NCI-H2227 treated with DMSO at 0.1 percent for 48 hours (cell line): Measurements from ENCODE around the gene PPIE.
"Not testable (repeated sequence)": the region's sequence is repeated elsewhere in the genome, so short reads cannot be mapped to it uniquely, and the experiment has no call there.

Experiments
- DNase-seq: peaks from one replicate; lab custom pipeline; 2025; lab: John Stamatoyannopoulos, UW

PPIE gene

DNA sequence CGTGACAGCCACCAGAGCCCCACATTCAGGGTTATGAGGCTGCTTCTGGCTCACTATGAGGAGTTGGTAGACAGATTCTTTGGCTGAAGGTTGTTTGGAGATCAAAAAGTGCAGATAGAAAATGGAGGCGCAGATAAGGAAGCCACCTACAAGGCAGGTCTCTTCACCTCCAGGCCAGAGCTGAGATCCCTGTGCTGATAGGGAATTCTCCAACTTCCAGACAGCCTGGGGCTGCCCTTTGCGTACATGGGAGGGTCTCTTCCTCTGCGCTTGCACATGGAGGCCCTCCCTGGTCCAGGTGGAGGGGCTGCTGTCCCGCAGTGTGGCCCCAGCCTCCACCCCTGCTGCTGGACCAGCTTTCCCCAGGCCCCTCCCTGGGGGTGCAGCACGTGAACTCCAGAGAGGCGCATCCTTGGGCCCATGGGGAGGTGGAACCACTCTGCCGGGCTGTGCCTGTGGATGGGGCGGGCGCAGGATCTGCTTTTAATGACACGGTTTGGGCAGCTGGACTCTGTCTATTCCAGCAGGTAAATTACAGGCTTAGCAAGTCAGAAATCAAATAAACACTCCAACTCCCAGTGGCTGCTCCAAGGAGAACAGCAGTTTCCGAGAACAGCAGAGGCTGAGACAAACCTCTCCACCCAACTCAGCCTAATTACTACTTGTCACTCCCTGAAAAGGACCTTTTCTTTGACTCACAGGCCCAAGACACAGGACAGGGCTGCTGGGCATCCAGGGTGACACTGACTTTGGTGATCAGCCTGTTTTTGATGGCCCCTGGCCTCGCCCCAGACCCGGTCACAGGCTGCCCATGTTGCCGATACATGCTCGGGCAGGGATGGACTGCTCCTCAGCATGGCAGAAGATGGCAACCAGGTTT is 20.1 kb downstream of the PPIE start:
- peak; percentile 94 for DNase-seq

DNA sequence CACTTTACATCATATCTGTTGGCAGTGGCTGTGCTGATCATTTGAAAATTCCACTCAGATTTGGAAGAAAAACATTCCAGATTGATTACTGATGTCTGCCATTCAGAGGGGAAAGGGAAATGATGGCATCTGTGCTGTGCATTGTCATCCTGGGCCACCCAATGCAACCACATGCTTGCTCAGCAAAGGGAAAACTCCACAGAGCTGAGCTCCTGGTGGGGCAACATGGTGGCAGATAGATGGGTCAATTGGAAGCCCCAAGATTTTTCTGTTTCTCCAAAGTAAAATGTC is 20.7 kb downstream of the PPIE start:
- DNase-seq, result no peak

DNA sequence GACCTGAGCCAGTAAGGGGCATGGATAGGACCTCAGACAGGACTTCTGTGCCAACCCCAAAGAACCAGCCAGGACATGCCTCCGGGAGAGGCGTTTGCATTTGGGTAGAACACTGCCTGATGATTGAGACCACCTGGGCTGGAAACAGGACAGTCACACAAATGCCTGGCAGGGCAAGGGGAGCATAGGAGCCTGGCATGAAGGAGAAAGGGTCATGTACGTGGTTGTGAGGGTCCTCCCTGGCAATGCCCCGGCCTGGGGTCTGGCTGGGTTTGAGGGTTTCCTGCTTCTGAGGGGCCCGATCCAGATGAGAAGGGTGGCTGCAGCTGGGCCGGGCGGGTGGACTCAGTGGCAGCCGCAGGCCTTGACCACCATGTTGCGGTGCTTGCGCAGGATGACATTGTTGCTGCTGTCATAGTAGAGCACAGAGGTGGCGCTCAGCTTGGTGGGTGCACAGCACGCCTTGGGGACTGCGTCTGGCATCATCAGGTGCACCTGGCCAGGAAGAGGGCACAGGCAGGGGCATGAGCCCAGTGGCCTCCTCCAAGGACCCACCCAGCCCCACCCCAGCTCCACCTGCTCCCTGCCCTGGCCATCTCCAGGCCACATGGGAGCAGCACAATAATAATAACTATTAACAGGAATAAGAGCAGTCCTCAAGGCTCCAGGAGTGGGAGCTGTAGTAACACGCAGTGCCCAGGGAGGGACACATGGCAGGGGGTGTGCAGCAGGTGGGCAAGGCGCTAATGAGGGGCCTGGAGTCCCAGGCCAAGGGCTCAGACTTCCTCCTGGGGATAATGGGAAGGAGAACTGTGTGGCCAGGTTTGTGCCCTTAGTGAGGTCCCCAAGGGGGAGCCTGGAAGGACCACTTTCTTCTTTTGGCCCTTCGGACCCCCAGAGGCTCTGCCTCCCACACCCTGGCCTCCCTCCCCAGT is 21.7 kb downstream of the PPIE start:
- no peak for DNase-seq

DNA sequence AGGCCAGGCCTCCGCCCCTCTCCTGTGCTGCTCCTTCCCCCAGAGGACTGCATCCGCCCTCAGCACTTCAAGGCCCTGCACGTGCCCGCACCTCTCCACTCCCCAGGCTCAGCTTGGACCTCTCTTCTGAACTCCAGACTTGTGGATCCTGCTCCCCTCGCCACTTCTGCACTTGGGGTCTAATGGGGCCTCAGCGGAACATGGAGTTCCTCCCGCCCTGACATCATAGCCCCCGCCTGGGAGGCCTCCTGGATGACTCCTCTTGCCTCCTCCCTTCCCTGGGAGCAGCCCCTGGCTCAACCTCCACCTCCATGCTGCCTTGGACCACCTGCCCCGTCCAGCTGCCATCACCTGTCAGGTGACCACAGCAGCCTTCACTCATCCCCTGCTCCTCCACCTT is 22.3 kb downstream of the PPIE start:
- no peak for DNase-seq

GRCh38 chr1:39761557-39762260 is 23.0 kb downstream of the PPIE start:
- no peak for DNase-seq

- DNase-seq, result no peak
Measured at GRCh38 chr1:39762550-39763540, 24.2 kb downstream of the PPIE start.

- not testable (repeated sequence) for DNase-seq
Measured at GRCh38 chr1:39763619-39764374, 25.1 kb downstream of the PPIE start.

DNA sequence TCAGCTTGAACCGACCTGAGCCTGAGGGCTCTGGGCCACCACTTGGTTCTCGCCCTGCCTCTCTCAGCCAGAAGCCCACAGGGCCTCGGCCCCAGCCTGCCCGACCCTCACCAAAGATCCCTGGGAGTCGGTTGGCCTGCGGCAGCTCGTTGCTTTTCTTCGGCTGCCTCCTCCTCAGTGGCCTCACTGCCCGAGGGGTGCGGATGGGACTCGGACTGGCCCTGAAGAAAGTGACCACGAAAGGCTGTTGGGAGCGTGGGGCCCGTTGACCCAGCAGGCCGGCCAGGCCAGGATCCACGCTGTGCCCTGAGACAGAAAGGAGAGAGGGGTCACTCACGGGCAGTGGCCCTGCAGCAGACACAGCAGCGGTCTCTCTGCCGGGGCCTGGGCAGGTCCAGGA is 25.8 kb downstream of the PPIE start:
- DNase-seq, result not testable (repeated sequence)

DNA sequence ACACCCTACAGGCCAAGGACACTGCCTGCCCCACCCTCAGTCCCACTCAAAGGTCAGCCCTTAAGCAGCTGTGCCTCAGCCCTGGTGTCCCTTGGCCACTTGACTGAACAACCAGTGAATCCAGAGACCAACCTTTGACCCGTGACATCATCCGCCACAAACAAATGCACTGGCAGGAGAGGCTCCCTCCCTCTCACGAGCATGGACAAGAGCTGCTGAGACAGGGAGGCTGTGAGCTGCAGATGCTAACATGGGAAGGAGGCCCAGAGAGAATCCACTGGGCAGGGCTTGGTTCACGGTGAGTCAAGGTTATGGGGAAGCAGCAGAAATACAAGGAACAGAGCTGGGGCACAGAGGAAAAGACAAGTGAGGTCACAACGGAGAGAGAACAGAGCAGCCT is 27.8 kb downstream of the PPIE start:
- not testable (repeated sequence) for DNase-seq

GRCh38 chr1:39769502-39769901 is 30.8 kb downstream of the PPIE start:
- not testable (repeated sequence) for DNase-seq

DNA sequence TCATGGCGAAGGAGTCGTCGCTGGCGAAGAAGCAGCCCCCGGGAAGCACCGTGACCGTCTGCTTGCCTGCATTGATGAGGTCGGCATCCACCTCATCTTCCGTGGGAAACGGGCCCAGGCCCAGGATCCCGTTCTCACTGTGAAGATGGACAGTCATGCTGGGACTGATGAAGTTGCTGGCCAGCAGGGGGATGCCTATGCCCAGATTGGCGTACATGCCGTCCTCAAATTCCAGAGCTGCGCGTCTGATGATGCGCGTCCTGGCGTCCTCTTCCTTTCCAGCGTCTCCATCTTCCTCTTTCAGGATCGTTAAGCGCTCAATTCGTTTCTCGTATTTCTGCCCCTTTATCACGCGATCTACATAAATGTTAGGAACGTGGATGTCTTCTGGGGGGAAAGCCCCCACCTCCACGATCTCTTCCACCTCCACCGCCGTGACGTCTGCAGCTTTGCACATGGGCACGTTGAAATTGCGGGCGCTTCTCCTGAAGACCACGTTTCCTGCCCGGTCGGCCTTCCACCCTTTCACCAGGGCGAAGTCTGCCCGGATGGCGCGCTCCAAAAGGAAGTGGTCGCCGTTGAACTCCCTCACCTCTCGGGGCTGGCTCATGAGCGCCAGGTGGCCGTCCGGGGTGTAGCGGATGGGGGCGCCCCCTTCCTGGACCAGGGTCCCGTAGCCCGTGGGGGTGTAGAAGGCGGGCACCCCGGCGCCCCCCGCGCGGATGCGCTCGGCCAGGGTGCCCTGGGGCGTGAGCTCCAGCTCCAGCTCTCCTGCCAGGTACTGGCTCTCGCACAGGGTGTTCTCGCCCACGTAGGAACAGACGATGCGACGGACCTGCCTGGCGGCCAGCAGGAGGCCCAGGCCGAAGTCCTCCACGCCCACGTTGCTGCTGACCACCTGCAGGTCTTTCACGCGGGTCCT is 31.7 kb downstream of the PPIE start:
- DNase-seq, result not testable (repeated sequence)

DNA sequence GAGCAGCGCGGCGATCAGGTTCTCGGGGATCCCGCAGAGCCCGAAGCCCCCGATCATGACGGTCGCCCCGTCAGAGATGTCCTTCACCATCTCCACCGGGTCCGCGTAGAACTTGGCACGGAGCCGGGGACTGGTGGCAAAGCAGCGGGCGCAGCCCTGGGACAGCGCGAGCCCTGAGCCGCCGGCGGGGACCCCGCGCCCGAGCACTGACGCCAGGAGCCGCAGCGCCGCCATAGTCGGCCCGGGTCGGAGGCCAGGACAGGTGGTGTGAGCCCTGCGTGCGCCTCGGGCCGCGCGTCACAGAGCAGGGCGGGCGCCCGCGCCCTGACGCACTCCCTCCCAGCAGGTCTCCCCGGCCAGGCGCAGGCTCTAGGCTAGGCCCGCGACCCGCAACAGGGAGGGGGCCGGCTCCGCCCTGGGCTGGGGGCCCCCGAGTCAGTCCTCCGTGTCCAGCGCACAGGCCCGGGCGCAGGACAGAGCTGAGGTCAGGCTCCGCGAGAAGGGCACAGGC is 32.4 kb downstream of the PPIE start, which contains the start of gene OXCT2:
Gene OXCT2, minus strand, starts transcription at position 327 of the 511 bp plus-strand sequence. Its CDS starts 93 bp downstream, at position 234.
- not testable (repeated sequence) for DNase-seq

- not testable (repeated sequence) for DNase-seq
Measured at GRCh38 chr1:39773369-39773979, 34.8 kb downstream of the PPIE start.

GRCh38 chr1:39775141-39775540 is 36.5 kb downstream of the PPIE start:
- not testable (repeated sequence) for DNase-seq

DNA sequence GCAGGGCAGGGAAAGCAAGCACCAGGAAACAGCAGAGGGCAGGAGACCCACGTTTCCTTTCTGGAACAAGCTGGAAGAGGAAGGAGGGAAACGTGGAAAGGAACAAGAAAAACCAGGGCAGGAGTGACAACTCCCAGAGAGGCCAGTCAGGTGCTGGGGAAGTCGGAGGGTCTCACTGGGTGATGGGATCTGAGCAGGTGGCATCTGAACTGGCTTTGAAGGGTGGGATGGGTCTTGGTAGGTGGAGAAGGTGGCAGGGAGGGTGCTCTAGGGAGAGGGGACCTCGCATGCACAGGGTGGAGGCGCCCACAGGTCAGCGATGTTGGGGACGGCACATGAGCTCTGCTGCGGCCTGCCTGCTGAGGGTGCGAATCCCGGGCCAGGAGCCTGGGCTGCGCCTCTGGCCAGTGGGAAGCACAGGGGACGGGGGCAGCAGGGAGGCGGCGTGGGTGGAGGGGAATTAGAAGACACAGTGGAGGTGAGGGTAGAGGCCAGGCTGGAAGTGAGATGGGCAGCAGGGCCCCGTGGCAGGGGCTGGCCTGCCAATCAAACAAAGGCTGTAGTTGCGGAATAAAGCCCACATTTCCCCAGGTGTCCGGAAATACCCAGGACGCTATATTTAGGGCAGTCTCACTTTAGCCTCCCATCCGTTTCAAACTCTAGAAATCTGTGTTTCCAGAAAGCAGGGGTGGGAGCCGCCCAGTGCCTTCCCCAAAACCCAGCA is 37.2 kb downstream of the PPIE start:
- not testable (repeated sequence) for DNase-seq

DNA sequence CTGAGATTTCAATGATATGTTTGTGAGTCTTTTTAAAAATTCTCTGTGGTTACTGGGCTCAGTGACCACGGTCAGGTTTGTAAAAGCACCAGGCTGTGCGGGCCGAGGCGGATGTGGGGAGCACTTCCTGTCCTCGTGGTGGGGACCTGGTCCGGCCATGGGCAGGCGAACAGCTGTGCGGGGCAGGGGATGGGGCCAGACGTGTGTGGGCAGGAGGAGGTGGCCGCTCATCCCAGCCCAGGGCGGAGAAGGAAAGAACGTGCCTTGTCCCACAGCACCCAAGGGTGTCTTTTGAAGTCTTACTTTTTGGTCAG is 37.7 kb downstream of the PPIE start:
- no peak for DNase-seq

GRCh38 chr1:39776886-39777285 is 38.2 kb downstream of the PPIE start:
- no peak for DNase-seq

DNA sequence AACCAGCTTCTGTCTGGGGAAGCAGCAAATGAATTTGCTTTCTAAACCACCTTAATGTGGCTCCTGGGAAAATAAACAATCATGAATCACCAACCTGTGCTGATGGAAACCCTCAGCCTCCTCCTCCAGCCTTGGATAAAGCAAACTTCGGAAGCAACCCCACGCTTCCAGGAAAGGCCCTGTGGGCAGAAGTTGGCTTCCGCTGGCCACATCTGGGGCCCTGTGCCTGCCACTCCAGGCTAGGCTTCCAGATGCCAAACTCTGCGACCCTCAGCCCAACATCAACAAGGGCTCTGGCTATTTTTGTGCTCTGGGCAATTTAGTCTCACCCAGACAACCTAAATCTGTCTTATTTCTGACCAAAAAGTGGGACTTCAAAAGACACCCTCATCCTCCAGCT is 38.6 kb downstream of the PPIE start:
- DNase-seq, result no peak
